ENCODE measurements around the gene CEACAM19.
"Not testable (repeated sequence)": the region's sequence is repeated elsewhere in the genome, so short reads cannot be mapped to it uniquely, and the experiment has no call there.

CEACAM19 gene

DNA sequence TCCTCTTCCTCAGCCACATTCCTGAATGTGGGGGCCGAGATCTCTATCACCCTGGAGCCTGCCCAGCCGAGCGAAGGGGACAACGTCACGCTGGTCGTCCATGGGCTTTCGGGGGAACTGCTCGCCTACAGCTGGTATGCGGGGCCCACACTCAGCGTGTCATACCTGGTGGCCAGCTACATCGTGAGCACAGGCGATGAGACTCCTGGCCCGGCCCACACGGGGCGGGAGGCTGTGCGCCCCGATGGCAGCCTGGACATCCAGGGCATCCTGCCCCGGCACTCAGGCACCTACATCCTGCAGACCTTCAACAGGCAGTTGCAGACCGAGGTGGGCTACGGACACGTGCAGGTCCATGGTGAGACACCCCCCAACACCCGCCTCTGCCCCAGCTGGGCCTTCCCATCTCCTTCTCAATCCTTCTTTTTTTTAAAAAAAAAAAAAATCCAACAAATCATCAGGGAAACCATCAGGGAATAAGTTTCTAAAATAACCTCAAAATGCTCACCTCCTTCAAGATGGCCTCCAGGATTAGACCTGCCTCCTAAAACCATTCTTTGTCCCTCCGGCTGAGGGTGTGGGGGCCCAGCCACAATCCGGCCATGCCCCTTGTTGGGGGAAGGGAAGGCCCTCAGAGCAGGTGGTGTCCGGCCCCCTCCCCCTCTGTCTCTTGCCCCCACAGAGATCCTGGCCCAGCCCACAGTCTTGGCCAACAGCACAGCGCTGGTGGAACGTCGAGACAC, 32.2 kb downstream of the CEACAM19 start:
- DNase-seq, result no peak

DNA sequence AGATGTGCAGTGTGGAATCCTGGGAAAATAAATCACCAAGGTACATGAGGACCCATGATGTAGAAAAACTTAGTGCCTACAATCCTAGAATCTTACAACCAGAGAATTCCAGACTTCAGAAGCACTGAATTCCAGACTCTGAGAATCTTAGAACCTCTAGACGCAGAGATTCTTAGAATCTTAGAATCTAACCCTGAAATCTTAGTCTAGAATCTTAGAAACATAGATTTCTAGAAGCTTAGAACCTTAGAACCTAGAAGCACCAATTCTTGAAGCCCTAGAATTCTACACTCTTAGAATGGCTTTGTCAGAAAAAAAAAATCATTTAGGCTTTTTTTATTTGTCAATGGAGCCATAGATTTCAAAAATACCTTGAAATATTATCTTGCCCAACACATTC, 33.7 kb downstream of the CEACAM19 start:
- no peak for DNase-seq

DNA sequence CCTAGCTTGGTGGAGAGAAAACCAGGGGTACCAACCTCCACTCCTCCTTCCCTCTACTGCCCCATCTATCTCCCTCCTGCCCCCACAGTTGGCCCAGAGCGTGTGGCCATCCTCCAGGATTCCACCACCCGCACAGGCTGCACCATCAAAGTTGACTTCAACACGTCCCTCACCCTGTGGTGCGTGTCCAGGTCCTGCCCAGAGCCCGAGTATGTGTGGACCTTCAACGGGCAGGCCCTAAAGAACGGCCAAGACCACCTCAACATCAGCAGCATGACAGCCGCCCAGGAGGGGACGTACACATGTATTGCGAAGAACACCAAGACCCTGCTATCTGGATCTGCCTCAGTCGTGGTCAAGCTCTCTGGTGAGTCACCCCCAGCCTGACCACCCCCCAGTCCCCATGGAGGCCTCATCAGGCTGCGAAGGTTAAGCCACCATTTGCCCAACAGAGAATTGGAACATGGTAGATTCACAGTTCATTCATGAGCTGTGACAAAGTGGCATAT, 34.3 kb downstream of the CEACAM19 start:
- DNase-seq, result no peak

DNA sequence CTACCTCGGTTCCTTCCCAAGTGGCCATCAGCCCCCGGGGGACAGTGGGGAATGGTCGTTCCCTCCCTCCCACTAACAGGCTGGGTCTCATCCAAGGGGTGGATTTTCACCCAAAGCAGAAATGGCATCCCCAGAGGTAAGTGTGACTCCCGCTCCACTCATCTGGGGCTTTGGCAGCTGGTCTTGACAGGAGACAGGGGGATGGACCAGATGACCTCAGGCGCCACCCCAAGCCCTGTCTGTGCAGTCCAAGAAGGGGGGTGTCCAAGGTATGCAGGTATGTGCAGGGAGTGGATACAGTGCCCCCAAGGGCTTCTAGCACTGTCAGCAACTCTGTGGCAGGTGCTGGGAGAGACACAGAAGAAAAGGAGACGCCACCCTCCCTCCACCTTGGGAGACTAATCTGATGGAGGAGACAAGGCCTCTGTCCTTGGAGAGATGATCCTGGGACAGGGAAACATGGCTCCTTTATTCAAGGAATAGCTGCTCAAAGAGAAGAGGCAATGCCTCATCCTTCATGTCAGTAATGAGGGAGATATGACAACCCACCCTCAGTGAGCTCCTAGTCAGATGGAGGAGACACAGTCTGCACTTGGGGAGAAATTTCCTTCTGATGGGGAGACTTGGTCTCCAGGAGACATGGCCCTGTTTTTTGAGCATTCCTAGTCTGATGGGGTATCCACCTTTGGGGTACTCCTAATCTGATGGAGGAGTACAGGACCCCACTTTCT, 35.4 kb downstream of the CEACAM19 start:
- no peak for DNase-seq

DNA sequence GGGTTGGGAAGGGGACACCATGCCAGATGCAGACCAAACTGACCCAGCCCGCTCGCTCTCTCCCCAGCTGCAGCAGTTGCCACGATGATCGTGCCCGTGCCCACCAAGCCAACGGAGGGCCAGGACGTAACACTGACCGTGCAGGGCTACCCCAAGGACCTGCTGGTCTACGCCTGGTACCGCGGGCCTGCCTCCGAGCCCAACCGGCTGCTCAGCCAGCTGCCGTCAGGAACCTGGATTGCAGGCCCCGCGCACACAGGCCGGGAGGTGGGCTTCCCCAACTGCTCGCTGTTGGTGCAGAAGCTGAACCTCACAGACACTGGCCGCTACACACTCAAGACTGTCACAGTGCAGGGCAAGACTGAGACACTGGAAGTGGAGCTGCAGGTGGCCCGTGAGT, 36.5 kb downstream of the CEACAM19 start:
- DNase-seq, result no peak

DNA sequence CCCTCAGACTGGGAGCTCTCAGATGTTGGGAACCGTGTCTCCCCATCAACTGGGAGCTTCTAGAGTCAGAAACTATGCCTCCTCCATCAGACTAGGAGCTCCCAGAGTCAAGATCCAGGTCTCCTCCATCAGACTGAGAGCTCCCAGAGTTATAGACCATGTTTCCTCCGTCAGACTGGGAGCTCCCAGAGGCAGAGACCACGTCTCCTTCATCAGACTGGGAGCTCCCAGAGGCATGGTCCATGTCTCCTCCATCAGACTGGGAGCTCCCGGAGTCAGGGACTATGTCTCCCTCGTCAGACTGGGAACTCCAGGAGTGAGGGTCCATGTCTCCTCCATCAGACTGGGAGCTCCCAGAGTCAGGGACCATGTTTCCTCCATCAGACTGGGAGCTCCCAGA, 37.7 kb downstream of the CEACAM19 start:
- DNase-seq, result no peak

DNA sequence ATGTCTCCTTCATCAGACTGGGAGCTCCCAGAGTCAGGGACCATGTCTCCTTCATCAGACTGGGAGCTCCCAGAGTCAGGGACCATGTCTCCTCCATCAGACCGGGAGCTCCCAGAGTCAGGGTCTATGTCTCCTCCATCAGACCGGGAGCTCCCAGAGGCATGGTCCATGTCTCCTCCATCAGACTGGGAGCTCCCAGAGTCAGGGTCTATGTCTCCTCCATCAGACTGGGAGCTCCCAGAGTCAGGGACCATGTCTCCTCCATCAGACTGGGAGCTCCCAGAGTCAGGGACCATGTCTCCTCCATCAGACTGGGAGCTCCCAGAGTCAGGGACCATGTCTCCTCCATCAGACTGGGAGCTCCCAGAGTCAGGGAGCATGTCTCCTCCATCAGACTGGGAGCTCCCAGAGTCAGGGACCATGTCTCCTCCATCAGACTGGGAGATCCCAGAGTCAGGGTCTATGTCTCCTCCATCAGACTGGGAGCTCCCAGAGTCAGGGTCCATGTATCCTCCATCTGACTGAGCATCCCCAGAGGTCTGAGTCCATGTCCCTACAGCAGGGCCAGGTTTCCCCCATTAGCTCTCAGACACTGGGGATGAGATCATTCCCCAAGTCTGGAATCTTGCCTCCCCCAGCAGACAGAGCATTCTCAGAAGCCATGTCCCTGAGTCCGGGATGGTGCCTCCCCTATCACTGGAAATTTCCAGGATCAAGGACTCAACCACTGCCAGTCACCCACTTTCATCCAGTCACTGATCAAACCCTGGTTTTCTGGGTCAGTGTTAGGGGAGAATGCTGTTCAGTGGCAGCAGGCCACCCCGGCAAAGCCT, 38.4 kb downstream of the CEACAM19 start:
- not testable (repeated sequence) for DNase-seq

DNA sequence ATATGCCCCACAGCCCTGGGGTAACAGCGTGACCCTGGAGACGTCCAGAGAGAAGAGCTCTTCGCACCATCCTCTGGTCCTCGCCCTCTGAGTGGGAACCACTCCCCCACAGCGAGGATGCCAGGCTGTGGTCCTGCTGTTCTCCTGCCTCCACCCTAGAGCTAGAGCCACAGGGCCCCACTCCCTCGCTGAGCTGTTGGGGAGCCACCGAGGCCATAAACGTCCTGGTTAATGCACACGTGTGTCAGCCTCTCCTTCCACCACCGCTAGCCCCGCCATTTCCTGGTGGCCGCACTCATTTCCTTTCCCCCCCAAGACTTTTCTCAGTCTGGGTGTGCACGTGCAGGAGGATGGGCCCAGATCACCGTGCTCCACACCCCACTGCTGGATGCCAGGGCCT, 39.2 kb downstream of the CEACAM19 start:
- no peak for DNase-seq

DNA sequence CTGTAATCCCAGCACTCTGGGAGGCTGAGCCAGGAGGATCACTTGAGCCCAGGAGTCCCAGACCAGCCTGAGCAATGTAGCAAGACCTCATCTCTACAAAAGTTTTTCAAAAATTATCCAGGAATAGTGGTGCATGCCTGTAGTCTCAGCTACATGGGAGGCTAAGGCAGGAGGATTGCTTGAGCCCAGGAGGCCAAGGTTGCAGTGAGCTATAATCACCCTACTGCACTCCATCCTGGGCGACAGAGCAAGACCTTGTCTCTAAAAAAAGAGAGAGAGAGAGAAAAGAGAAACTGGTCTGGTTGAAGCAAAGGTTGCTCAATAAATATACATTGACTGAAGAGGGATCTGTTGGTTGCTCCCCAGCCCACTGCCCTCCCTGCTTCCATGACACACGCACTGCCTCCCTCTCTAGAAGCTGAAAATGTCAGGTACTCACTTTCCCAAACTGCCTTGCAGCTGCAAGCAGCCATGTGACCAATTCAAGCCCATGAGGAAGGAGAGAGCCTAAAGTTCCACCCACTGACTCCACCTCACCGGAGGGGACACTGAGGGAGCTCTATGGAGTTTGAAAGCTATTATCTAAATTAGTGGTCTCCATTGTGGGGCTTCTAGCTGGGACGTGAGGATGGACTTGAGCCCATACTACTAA, 41.7 kb downstream of the CEACAM19 start:
- DNase-seq, result no peak

DNA sequence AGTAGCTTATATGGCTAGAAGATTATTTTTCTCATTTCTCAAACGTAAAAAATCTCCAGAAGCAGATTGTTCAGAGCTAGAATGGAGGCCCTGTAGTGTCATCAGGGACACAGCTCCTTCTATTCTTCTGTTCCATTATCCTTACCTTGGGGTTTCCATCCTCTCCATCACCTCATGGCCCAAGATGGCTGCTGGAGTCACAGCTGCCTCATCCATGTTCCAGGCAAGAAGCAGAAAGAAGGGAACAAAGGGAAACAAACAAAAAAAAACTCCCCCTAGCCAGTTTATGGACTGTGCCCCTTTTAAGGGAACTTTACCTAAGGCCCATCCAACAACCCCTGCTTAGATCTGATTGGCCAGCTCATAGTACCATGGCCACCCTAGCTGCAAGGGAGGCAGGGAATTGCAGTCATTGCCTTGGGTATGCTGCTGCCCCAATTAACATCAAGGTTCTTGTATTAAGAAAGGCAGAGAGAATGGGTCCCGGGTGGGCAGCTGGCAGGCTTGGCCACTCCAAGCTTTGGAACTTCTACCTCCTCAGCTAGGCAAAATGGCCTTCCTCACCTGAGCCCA, 43.4 kb downstream of the CEACAM19 start:
- no peak for DNase-seq

DNA sequence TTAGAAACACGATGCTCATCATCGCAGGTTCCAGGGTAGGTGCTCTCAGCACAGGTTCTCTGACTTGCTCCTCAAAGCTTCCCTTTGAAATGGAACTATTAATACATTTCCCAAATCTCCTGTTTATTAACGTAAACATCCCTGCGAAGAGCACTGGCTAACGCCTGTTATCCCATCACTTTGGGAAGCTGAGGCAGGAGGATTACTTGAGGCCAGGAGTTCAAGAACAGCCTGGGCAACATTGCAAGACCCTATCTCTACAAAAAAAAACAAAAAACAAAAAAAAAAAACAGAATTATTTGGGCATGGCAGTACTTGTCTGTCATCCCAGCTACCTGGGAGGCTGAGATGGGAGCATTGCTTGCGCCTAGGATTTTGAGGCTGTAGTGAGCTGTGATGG, 46.3 kb downstream of the CEACAM19 start:
- DNase-seq, result no peak

DNA sequence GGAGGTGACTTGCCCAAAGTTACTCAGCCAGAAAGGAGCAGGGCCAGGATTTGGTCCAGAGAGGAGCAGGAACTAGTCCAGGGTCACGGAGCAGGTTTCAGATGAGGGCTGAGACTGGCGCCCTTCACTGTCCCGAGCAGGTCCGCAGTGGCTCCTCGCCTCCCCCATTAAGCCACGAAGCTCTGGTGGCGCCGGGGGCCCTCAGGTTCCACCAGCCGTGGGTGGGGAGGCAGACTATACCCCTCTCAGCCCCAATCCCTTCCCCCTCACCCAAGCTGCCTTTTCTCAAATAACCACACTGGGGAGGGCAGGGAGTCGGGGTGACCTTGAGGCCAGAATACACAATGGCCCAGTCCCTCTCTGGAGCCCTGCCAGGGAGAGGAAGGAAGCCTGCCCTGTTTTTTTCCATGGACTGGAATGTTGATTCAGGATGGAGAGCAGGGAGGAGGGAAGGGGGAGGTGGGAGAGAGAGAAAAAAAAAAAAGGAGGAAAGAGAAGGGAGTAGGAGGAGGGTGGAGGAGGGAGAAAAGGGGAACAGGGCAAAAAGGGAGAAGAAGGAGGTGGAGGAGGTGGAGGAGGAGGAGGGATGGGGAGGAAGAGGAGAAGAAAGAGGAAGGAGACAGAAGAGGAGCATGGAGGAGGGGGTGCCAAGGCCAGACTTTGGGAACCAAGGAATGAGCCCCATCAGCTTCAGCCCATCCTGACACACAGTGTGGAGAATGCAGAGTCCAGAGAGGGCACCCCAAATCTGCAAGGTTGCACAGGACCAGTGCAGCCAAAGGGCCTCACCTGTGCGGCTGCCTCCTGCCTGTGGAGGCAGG, 47.4 kb downstream of the CEACAM19 start:
- no peak for DNase-seq

DNA sequence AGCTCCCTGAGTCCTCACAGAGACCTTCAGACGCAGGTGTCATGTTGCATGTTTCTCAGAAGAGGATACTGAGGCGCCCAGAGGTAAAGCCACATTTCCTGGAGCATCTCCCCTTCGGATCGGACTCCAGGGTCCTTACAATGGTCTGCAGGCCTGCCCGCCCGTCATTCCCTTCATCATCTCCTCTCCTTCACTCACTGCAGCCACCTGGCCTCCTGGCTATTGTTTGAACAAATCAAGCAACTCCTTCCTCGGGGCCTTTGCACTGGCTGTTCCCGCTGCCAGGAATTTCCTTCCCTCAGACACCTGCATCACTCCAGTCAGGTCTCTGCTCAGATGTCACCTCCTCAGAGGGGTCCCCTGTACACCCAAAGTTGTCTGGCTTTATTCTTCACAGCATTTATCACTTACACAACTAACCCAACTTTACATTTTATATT, 48.0 kb downstream of the CEACAM19 start:
- no peak for DNase-seq

DNA sequence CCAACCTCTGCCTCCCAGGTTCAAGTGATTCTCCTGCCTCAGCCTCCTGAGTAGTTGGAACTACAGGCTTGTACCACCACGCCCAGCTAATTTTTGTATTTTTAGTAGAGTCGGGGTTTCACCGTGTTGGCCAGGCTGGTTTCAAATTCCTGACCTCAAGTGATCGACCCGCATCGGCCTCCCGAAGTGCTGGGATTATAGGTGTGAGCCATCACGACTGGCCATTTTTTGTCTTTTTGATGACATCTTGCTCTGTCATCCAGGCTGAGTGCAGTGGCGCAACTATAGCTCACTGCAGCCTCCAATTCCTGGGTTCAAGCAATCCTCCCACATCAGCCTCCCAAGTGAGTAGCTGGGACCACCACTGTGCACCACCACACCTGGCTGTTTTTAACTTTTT, 49.1 kb downstream of the CEACAM19 start:
- DNase-seq, result not testable (repeated sequence)

DNA sequence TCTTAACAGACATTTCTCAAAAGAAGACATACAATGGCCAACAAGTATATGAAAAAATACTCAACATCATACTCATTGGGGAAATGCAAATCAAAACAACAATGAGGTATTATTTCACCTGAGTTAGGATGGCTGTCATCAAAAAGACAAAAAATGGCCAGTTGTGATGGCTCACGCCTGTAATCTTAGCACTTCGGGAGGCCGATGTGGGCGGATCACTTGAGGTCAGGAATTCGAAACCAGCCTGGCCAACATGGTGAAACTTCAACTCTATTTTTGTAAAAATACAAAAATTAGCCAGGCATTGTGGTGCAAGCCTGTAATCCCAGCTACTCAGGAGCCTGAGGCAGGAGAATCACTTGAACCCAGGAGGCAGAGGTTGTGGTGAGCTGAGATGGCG, 49.7 kb downstream of the CEACAM19 start:
- DNase-seq, result no peak

DNA sequence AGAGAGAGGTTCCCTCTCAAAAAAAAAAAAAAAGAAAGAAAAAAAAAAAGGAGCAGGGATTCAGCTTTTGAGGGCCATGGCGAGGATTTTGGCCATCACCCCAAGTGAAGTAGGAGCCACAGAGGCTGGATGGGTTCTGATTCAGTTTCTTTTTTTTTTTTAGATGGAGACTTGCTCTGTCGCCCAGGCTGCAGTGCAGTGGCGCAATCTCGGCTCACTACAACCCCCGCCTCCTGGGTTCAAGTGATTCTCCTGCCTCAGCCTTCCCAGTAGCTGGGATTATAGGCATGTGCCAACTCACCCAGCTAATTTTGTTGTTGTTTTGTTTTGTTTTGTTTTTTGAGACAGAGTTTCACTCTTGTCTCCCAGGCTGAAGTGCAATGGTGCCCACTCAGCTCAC, 50.1 kb downstream of the CEACAM19 start:
- DNase-seq, result not testable (repeated sequence)

DNA sequence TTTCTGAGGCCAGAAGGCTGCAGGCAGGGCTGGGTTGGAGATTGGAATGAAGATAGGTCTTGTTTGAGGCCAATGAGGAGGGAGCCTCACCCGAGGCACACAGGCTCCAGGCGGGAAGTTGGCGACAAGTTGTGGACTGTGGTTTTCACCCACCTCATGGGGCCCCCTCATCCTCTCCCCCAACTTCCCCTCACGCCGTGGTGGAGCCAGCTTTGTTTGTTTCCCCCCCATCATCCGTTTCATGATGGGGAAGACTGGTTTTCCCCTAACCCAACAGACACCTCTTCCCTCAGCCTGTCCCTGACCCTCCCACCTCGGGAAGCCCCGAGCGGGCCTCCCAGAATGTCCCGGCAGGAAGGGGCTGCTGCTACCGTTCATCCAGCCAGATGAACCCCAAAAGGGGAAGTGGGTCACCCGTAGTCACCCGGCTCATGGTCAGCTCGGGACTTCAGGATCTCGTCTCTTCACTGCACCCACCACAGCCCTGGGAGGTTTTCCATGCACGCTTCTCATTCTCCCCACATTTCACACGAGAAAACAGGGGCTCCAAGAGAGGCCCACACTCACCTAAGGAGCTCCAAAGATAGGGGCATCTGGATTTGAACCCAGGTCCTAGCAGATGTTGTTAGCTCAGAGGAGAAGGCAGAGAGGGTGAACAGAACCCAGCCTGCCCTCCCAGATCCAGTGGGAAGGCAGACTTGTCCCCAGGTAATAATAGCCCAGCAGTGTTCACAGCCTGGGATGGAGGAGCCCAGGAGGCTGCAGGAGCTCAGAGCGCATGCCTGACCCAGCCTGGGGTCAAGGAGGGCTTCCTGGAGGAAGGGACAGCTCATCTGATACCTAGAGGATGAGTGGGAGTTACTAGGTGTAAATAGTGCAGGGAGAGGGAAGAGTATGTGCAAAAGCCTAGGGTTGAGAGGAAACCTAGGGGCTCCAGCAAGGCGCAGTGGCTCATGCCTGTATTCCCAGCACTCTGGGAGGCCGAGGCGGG, 51.1 kb downstream of the CEACAM19 start:
- no peak for DNase-seq

DNA sequence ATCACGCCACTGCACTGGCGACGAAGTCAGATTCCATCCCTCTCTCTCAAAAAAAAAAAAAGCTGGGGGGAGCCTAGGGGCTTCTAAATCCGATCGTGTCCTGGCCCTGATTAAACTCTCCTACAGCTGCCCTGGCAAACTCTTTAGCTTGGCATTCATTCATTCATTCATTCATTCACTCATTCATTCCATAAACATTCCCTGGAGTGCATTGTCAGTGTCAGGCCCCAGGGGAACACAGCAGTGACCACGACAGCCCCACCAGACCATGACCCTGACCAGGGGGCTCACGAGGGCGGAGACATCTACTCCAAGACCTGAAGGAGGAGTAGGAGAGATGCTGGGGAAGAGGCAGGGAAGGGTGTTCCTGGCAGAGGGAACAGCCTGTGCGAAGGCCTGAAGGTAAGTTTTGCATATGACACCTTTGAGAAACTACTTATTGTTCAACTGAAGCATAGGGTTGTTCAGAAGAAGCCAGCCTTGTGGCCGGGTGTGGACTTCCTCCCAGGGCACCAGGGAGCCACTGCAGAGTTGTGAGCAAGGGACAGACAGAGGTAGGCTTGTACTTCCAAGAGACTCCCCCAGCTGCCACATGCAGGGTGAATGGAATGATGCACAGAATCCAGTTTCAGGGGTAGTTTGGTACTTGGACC, 52.1 kb downstream of the CEACAM19 start:
- no peak for DNase-seq

DNA sequence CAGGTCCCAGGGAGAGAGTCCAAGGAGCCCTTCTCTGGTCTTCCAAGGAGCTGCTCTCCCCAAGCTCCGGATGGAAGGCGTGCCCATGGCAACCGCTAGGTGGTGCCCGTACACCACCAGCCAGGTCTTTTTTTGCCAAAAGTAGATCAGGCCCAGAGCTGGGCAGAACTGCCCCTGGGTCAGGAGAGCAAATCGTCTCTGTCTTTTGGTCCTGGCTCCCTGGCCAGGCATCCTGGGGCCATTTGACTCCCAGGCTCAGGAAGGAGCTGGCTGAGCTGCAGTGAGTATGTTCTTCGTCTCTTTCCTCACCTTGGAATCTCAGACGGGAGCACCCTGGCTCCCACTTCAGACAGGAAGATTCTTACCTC, 52.7 kb downstream of the CEACAM19 start:
- peak; percentile 35 for DNase-seq

DNA sequence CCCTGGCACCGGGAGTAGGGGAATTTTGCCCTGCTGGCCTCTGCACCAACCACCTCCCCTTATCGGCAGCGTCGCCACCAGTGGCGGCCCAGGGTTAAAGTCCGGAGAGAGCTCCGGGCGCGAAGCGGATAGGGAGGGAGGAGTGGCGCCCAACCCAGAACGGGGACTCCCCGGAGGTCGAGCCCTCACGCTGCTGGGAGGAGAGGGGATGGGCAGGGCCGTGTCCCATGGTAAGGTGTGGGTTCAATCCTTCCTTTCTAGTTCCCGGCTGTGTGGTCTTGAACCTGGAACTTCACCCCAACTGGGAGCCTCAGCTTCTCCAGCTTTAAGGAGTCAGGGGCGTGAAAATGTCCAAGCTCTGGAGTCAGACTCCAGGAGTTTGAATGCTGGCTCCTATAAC, 54.0 kb downstream of the CEACAM19 start:
- no peak for DNase-seq
